ENCODE data around the gene FOXA1.

Gene FOXA1

GRCh38 chr14:37587131-37587803, 7.8 kb downstream of the FOXA1 start:
- Mint-ChIP-seq H3K36me3 (no peaks in the 10 kb centered on the region), H3K27ac (no peak overlapping the region), H3K9me3 (peaks cover 7% of the 10 kb centered on the region), H3K4me1 (no peaks in the 10 kb centered on the region), H3K4me3 (no peak overlapping the region)
- no peak for DNase-seq (ENCODE audit: low spot score in 2 of 2)
- ATAC-seq, result no peak

- Mint-ChIP-seq H3K27ac (no peak overlapping the region), H3K4me3 (no peak overlapping the region), H3K4me1 (no peaks in the 10 kb centered on the region), H3K9me3 (peaks cover 7% of the 10 kb centered on the region), H3K36me3 (no peaks in the 10 kb centered on the region)
- no peak for DNase-seq (ENCODE audit: low spot score in 2 of 2)
- no peak for ATAC-seq
Observed at GRCh38 chr14:37586797-37587130, 8.3 kb downstream of the FOXA1 start.

DNA sequence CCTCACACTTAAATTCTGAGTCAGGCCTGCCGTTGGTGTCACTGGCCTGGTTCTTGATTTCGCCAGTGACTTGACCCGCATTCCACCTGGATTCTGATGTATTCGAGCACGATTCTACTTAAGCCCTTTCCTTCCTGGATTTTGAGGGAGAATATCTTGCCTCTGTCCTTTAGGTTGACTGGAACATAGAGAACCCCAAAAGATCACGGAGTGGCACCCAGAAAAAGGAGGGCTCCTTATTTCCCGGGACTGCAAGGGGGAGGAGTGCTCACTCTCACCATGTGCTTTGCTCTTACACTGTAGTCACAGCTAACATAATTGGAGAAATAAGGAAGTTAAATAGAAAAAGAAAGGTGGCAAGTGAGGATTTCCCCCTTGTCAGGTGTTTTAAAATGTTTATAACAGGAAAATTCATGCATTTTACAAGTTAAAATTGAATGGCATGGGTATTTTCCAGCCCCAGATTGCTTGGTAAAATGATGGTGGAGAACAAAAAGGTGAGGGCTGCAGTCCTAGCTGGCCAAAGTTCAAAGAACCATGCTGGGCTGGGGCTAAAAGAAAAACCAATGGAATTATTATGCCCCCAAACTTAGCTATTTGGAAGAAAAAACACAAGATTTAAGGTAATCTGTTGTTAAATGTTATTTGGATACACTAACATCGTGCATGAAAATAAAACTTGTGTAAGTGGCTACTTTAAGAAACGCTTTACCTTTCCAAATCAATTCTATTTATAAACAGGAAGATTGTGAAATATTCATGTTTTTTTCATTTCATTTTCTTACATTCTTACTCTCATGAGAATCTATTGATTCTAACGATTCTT, 8.9 kb downstream of the FOXA1 start:
- ATAC-seq, result no peak
- no peaks in the 10 kb centered on the region for H3K4me1 Mint-ChIP-seq

GRCh38 chr14:37585101-37585511, 9.9 kb downstream of the FOXA1 start:
- H3K27ac Mint-ChIP-seq, result no peak overlapping the region
- DNase-seq (ENCODE audit: low spot score in 2 of 2) (no peak), ATAC-seq (no peak)
- no peaks in the 10 kb centered on the region for H3K9me3 Mint-ChIP-seq
- no peak overlapping the region for H3K4me3 Mint-ChIP-seq
- no peaks in the 10 kb centered on the region for H3K36me3 Mint-ChIP-seq
- H3K4me1 Mint-ChIP-seq, result no peaks in the 10 kb centered on the region

More for the DNA sequence above, 8.9 kb downstream of the FOXA1 start:
- no peak for DNase-seq (ENCODE audit: low spot score in 2 of 2)
- Mint-ChIP-seq H3K27ac (no peak overlapping the region), H3K9me3 (peaks cover 5% of the 10 kb centered on the region), H3K4me3 (no peak overlapping the region), H3K36me3 (no peaks in the 10 kb centered on the region)

- Mint-ChIP-seq H3K4me3 (no peak overlapping the region), H3K36me3 (no peaks in the 10 kb centered on the region), H3K27ac (no peak overlapping the region), H3K4me1 (no peaks in the 10 kb centered on the region), H3K9me3 (peaks cover 1% of the 10 kb centered on the region)
- DNase-seq (ENCODE audit: low spot score in 2 of 2) (no peak), ATAC-seq (no peak)
Observed at GRCh38 chr14:37584211-37585100, 10.6 kb downstream of the FOXA1 start.

DNA sequence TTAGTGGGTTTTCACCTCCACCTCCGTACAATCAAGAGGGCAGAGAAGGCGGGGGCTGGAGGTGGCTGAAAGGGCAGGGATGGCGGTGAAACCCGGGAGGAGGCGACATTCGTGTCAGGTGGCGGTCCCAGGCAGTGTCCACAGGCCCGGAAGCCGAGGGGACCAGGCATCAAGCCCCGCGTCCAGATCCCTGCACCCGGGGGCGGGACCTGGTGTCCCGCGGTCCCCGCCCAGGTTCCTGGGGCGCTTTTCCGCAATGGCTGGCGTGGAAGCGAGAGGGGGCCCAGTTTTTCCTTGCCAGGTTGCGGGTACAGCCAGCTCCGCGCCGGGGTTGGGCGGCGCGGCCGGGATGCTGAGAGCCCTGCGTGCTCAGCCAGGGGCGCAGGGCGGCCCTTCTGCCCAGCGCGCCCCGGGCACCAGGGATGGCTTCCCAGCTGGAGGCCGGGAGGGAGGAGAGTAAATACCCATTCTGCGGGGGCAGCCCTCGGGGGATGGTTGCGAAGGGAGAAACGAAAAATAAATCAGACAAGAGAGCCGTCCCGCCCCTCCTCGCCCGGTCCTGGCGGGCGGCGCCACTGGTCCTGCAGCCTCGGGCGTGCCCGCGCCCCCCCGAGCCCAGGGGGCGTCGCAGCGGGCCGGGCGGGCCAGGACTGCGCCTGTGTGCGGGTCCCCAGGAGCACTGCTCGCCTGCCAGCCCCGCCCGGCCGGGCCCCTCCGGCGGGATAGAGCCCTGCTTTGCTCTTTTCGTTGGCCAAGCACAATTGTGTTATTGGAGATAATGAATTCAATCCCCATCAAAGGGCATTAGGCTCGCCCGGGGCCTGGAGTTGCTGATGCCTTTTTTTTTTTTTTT, 11.5 kb downstream of the FOXA1 start:
- H3K36me3 Mint-ChIP-seq, result no peaks in the 10 kb centered on the region
- DNase-seq (ENCODE audit: low spot score in 2 of 2) (no peak), ATAC-seq (no peak)
- no peak overlapping the region for H3K4me3 Mint-ChIP-seq
- no peaks in the 10 kb centered on the region for H3K4me1 Mint-ChIP-seq
- H3K9me3 Mint-ChIP-seq, result peaks cover 2% of the 10 kb centered on the region
- H3K27ac Mint-ChIP-seq, result no peak overlapping the region

DNA sequence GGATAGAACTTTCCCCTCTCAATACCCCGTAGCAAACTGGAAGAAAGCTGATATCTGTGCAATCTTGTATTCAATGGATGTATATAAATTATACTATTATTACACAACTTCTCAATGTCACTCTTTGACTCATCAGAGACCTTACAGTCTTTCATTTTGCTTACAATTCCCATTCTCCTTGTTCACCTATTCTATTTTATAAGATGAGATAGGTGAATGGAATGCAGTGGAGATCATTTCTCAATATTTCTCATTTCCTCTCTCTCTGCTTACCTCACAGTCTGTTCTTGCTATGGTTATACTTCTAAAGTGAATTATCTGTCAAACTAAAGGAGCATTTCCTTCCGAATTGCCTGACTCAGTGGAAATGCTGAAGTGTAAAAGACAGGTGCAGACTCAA, 14.9 kb downstream of the FOXA1 start:
- Mint-ChIP-seq H3K36me3 (no peaks in the 10 kb centered on the region), H3K4me1 (no peaks in the 10 kb centered on the region), H3K9me3 (peaks cover 5% of the 10 kb centered on the region), H3K27ac (no peak overlapping the region), H3K4me3 (no peak overlapping the region)
- DNase-seq (ENCODE audit: low spot score in 2 of 2), result no peak
- no peak for ATAC-seq

DNA sequence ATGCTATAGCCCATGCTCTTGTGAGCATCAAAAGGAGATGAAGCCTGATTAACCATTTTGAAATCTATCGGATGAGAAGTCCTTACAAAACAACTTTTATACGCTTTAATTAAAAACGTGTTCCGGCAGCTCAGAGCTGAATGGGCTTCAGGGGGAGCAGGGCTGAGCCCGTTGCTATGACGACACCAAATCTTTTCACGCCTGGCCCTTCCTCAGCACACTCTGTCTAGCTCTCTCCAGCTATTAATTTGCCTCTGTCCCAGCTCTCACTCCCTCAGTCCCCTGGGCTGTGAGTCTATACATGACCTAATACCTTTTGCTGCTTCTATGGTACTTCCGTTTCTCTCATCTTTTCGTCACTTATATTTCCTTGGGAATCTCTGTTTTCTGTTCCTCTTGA, 15.8 kb downstream of the FOXA1 start:
- no peaks in the 10 kb centered on the region for H3K4me1 Mint-ChIP-seq
- H3K36me3 Mint-ChIP-seq, result no peaks in the 10 kb centered on the region
- H3K9me3 Mint-ChIP-seq, result peaks cover 10% of the 10 kb centered on the region
- no peak for ATAC-seq
- no peak for DNase-seq (ENCODE audit: low spot score in 2 of 2)
- H3K27ac Mint-ChIP-seq, result no peak overlapping the region
- H3K4me3 Mint-ChIP-seq, result no peak overlapping the region

DNA sequence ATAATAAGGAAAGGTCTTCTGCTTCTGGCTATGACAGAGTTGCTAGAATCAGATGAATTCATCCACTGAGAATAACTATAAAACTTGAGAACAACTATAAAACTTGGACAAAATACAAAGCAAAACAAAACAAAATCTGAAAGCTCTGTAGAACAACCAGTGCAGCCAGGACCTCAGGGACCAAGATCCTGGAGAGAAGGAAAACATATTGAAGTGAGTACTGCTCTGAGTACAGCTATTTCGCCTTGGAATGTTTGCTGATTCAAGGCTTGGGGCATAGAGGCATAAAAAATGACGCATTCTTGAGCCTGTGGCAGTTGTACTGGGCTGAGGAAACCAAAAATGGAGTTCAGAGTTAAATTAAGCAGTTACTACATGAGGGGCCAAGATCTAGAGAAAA, 21.7 kb downstream of the FOXA1 start:
- H3K9me3 Mint-ChIP-seq, result peaks cover 23% of the 10 kb centered on the region
- ATAC-seq (no peak), DNase-seq (ENCODE audit: low spot score in 2 of 2) (no peak)
- H3K27ac Mint-ChIP-seq, result no peak overlapping the region
- H3K4me1 Mint-ChIP-seq, result no peaks in the 10 kb centered on the region
- H3K36me3 Mint-ChIP-seq, result no peaks in the 10 kb centered on the region
- H3K4me3 Mint-ChIP-seq, result no peak overlapping the region

DNA sequence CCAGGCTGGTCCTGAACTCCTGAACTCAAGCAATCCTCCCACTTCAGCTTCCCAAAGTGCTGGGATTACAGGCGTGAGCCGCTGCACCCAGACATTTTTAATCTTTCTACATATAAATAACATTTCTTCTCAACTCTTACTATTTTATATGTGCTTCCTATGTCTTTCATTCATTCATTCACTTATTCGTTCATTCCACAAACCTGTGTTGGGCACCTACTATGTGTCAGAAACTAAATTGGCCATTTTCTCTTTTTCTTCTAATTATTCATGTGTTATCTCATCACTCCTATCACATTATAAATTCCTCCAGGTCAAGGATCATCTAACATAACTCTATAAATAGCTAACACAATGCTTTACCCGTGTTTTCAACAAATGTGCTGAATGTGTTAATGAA, 23.7 kb downstream of the FOXA1 start:
- Mint-ChIP-seq H3K27ac (no peak overlapping the region), H3K4me3 (no peak overlapping the region), H3K9me3 (peaks cover 23% of the 10 kb centered on the region), H3K4me1 (no peaks in the 10 kb centered on the region), H3K36me3 (no peaks in the 10 kb centered on the region)
- DNase-seq (ENCODE audit: low spot score in 2 of 2) (no peak), ATAC-seq (no peak)

DNA sequence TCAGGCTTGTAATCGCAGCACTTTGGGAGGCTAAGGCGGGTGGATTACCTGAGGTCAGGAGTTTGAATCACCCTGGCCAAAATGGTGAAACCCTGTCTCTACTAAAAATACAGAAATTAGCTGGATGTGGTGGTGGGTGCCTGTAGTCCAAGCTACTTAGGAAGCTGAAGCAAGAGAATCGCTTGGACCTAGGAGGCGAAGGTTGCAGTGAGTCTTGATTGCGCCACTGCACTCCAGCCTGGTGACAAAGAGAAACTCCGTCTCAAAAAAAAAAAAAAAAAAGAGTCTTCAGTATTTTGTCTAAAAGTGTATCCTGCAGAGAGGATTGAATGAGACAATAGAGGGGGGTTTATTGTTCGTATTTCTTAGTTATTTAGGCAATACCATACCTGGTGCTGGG, 25.3 kb downstream of the FOXA1 start:
- no peak overlapping the region for H3K27ac Mint-ChIP-seq
- H3K4me3 Mint-ChIP-seq, result no peak overlapping the region
- H3K4me1 Mint-ChIP-seq, result no peaks in the 10 kb centered on the region
- ATAC-seq, result no peak
- no peaks in the 10 kb centered on the region for H3K36me3 Mint-ChIP-seq
- peaks cover 18% of the 10 kb centered on the region for H3K9me3 Mint-ChIP-seq
- no peak for DNase-seq (ENCODE audit: low spot score in 2 of 2)

GRCh38 chr14:37566811-37567371, 28.2 kb downstream of the FOXA1 start:
- Mint-ChIP-seq H3K9me3 (peaks cover 11% of the 10 kb centered on the region), H3K4me3 (no peak overlapping the region), H3K4me1 (no peaks in the 10 kb centered on the region), H3K36me3 (no peaks in the 10 kb centered on the region), H3K27ac (no peak overlapping the region)
- no peak for ATAC-seq
- DNase-seq (ENCODE audit: low spot score in 2 of 2), result no peak

DNA sequence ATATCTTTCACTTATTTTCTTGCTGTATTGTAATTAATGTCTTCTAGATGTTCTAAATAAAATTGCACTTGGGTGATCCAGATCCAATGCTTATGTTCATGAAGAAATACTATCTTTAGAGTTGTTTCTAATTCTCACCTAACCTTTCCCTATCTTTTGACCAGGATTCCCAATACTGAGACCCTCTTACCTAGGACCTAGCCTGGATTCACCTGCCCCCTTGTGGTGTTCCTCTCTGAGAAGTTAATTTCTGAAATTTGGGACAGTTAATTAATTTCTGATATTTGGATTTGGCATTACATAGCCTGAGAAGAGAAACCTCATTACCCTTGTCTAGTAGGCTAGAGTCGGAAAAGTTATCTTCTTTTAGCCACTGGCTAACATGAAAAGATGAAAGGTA, 29.5 kb downstream of the FOXA1 start:
- Mint-ChIP-seq H3K9me3 (peaks cover 4% of the 10 kb centered on the region), H3K4me3 (no peak overlapping the region), H3K27ac (no peak overlapping the region), H3K4me1 (no peaks in the 10 kb centered on the region), H3K36me3 (no peaks in the 10 kb centered on the region)
- ATAC-seq (no peak), DNase-seq (ENCODE audit: low spot score in 2 of 2) (no peak)

DNA sequence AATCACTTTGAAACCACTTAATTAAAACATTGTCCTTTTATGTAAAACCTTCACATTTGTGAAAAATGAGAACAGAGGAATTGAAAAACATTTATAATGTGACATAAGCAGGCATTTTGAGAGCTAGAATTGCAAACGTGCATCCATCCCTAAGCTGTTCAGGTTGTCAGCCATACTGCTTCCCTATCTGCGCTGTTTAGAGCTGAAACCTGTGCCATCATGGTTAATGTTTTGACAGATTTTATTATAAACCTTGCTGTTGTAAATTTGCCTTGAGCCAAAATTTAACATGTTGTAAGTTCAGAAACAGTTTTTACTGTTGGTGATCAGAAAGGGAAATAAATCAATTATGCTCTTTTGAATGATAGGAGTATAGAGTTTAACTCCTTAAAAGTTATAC, 31.9 kb downstream of the FOXA1 start:
- DNase-seq (ENCODE audit: low spot score in 2 of 2) (no peak), ATAC-seq (no peak)
- Mint-ChIP-seq H3K9me3 (peaks cover 5% of the 10 kb centered on the region), H3K4me3 (no peak overlapping the region), H3K36me3 (no peaks in the 10 kb centered on the region), H3K27ac (no peak overlapping the region), H3K4me1 (no peaks in the 10 kb centered on the region)

DNA sequence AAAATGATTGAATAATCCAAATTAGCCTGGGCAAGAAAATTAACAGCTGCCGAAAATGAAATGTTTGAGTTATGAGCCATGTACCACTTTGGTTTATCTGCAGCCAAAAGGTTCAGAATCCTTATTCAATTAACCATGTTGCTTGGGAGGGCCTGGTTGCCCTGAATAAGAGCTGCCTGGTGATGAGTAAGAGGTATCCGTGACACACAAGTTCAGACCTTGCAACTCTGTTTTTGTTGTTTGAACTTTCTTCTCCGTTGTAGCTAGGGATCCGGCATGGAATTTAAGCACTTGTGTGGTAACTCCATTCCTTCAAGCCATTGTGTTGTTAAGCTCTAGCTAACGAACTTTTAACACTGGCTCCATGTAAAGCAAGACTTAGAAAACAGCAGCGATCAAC, 35.7 kb downstream of the FOXA1 start:
- ATAC-seq (no peak), DNase-seq (ENCODE audit: low spot score in 2 of 2) (no peak)
- no peak overlapping the region for H3K27ac Mint-ChIP-seq

More for the DNA sequence above, 35.7 kb downstream of the FOXA1 start:
- peaks cover 12% of the 10 kb centered on the region for H3K9me3 Mint-ChIP-seq
- no peak overlapping the region for H3K4me3 Mint-ChIP-seq
- no peaks in the 10 kb centered on the region for H3K36me3 Mint-ChIP-seq
- no peaks in the 10 kb centered on the region for H3K4me1 Mint-ChIP-seq

Measured in stimulated activated effector memory CD8-positive, alpha-beta T cell treated with anti-CD3 and anti-CD28 coated beads, Interleukin-12 subunit alpha, Interleukin-12 subunit beta, amount 100 ng/mL, for 72 hours (primary cell).